GM23248 (cell line): ENCODE measurements around the gene TSPAN4. TPM values are rescaled to one million over a fixed set of nuclear protein-coding genes. Genes with fewer than 3 reads are reported as not detected.

Experiments
- DNase-seq: peaks from one replicate; pipeline ENCODE4 v3.0.0-alpha.2; 2015
- H2AFZ ChIP-seq: fragments of 200-600 bp; sonication (generic); 2 replicates; pipeline ENCODE4 v1.6.1; 2016; ENCODE audit warnings: antibody characterized with exemption
- H3F3A ChIP-seq: fragments of 200-600 bp; sonication (generic); 2 replicates; pipeline ENCODE4 v1.6.1; 2016; ENCODE audit warnings: mild to moderate bottlenecking, antibody characterized with exemption, mixed run types; ENCODE audit not compliant: insufficient read depth
- H3K27ac ChIP-seq: fragments of 200-600 bp; sonication (generic); 2 replicates; pipeline ENCODE4 v1.5.1; 2016; ENCODE audit warnings: mild to moderate bottlenecking
- H3K27me3 ChIP-seq: fragments of 200-600 bp; sonication (generic); replicated peaks from 2 replicates; pipeline ENCODE4 v1.6.1; 2016; ENCODE audit warnings: mild to moderate bottlenecking; ENCODE audit not compliant: insufficient read depth
- H3K36me3 ChIP-seq: fragments of 200-600 bp; sonication (generic); 2 replicates; pipeline ENCODE4 v1.6.1; 2016; ENCODE audit warnings: low read depth, mild to moderate bottlenecking
- H3K4me1 ChIP-seq: fragments of 200-600 bp; sonication (generic); 2 replicates; pipeline ENCODE4 v1.6.1; 2016; ENCODE audit warnings: mild to moderate bottlenecking; ENCODE audit not compliant: insufficient read depth
- H3K4me2 ChIP-seq: fragments of 200-600 bp; sonication (generic); one replicate; pipeline ENCODE4 v1.6.1; 2016; ENCODE audit warnings: mild to moderate bottlenecking; ENCODE audit not compliant: unreplicated experiment
- H3K4me3 ChIP-seq: fragments of 200-600 bp; sonication (generic); 2 replicates; pipeline ENCODE4 v1.5.1; 2016; ENCODE audit warnings: mild to moderate bottlenecking
- H3K79me2 ChIP-seq: fragments of 200-600 bp; sonication (generic); 2 replicates; pipeline ENCODE4 v1.6.1; 2016; ENCODE audit warnings: mild to moderate bottlenecking; ENCODE audit not compliant: insufficient read depth
- H3K9ac ChIP-seq: fragments of 200-600 bp; sonication (generic); 2 replicates; pipeline ENCODE4 v1.6.1; 2016; ENCODE audit warnings: mild to moderate bottlenecking
- H3K9me2 ChIP-seq: fragments of 200-600 bp; sonication (generic); 2 replicates; pipeline ENCODE4 v1.6.1; 2016; ENCODE audit warnings: mixed run types, mild to moderate bottlenecking, moderate library complexity; ENCODE audit not compliant: insufficient read depth
- H3K9me3 ChIP-seq: fragments of 200-600 bp; sonication (generic); one replicate; pipeline ENCODE4 v1.6.1; 2017; ENCODE audit warnings: low read depth
- H4K20me1 ChIP-seq: fragments of 200-600 bp; sonication (generic); 2 replicates; pipeline ENCODE4 v1.6.0; 2016; ENCODE audit not compliant: insufficient read depth
- EZH2 ChIP-seq: fragments of 200-600 bp; sonication (generic); IDR thresholded peaks from 2 replicates; pipeline ENCODE4 v1.6.1; 2018; ENCODE audit warnings: antibody characterized with exemption, mild to moderate bottlenecking; ENCODE audit not compliant: insufficient read depth, poor library complexity, severe bottlenecking
- EZH2phosphoT487 ChIP-seq: fragments of 200-600 bp; sonication (generic); IDR thresholded peaks from 2 replicates; pipeline ENCODE4 v1.6.1; 2018; ENCODE audit warnings: antibody characterized with exemption, moderate library complexity, mild to moderate bottlenecking, low read depth; ENCODE audit not compliant: insufficient read depth
- WGBS, 2 experiments: methylation state at CpG; one replicate each; pipeline ENCODE4 v1.1.6; 2015 to 2017; ENCODE audit warnings: low lambda C conversion rate in 2 of 2, low coverage in 1 of 2; ENCODE audit errors: missing lambda C conversion rate in 2 of 2; 5-methylcytosine and 5-hydroxymethylcytosine counted together
- in situ Hi-C: fragments of 300-500 bp; cut with MboI; formaldehyde crosslinking; loops from 2 replicates; pipeline ENCODE4 v1.15.0; 2020
- polyA plus RNA-seq: library from polyadenylated mRNA; unstranded; fragments of >200 nt; fragmentation: Nextera tagmentation; extraction: Ambion mirVana; gene quantifications from 2 replicates; pipeline ENCODE4 v1.2.1, GENCODE V29; 2016
- total RNA-seq: library from RNA; depleted of rRNA; stranded (reverse); fragments of >200 nt; shearing (Covaris generic); gene quantifications from 2 replicates; pipeline ENCODE4 v1.2.3, GENCODE V29; 2014

TSPAN4 gene
- total and polyA plus RNA-seq, 2 experiments from 2014 or later, result 343 to 393 TPM

GRCh38 chr11:830295-831117, 12.1 kb upstream of the TSPAN4 start:
- Histone ChIP-seq H3K4me2 (peak overlapping the region; percentile 67), H3K79me2 (peaks cover 21% of the 10 kb centered on the region), H3K27ac (no peak overlapping the region), H3K4me3 (peak overlapping the region; percentile 54), H4K20me1 (no peaks in the 10 kb centered on the region), H2AFZ (peak overlapping the region; percentile 24; the same call in 1 of the 2 replicates), H3K4me1 (peaks cover 14% of the 10 kb centered on the region; the same call in 1 of the 2 replicates), H3K36me3 (no peaks in the 10 kb centered on the region), H3K9me3 (no peaks in the 10 kb centered on the region), H3F3A (no peaks in the 10 kb centered on the region), H3K9ac (no peak overlapping the region), H3K9me2 (no peaks in the 10 kb centered on the region), H3K27me3 (peaks cover 7% of the 10 kb centered on the region; the same call in 1 of the 2 replicates)
- 5 to 6% methylated on average over 52 to 71 of the region's 78 CpGs for whole genome bisulfite sequencing, 2 experiments
- in situ Hi-C loops, result no loop called here
- no peak for TF ChIP-seq EZH2
- TF ChIP-seq EZH2phosphoT487, result no peak
- peak; percentile 85 for DNase-seq

- Histone ChIP-seq H4K20me1 (no peaks in the 10 kb centered on the region), H3K9me2 (no peaks in the 10 kb centered on the region), H3K27ac (no peak overlapping the region), H3K27me3 (peaks cover 7% of the 10 kb centered on the region; the same call in 1 of the 2 replicates), H3K4me1 (peaks cover 14% of the 10 kb centered on the region; the same call in 1 of the 2 replicates), H3K9me3 (no peaks in the 10 kb centered on the region), H2AFZ (no peak overlapping the region), H3K79me2 (peaks cover 29% of the 10 kb centered on the region), H3K9ac (no peak overlapping the region), H3K4me3 (no peak overlapping the region), H3K4me2 (no peak overlapping the region), H3F3A (no peaks in the 10 kb centered on the region), H3K36me3 (no peaks in the 10 kb centered on the region)
- peak; percentile 77 for DNase-seq
- 54 to 58% methylated on average over 30 to 31 of the region's 31 CpGs for WGBS, 2 experiments
- TF ChIP-seq EZH2phosphoT487, result no peak
- no peak for TF ChIP-seq EZH2
- in situ Hi-C loops, result no loop called here
These were observed 11.4 kb upstream of the TSPAN4 start for GRCh38 chr11:831118-831864.

GRCh38 chr11:831961-832528, 10.6 kb upstream of the TSPAN4 start:
- H3K9me3 ChIP-seq, result no peaks in the 10 kb centered on the region
- 66 to 68% methylated on average over 20 to 23 of the region's 23 CpGs for WGBS, 2 experiments
- H2AFZ ChIP-seq, result peak overlapping the region; percentile 43; the same call in 1 of the 2 replicates
- in situ Hi-C loops, result no loop called here
- H3K27ac ChIP-seq, result peak overlapping the region; percentile 20; the same call in 1 of the 2 replicates
- peaks cover 14% of the 10 kb centered on the region; the same call in 1 of the 2 replicates for H3K4me1 ChIP-seq
- peak overlapping the region; percentile 73 for H3K4me2 ChIP-seq
- TF ChIP-seq EZH2phosphoT487 (no peak), EZH2 (no peak)
- H3K36me3 ChIP-seq, result no peaks in the 10 kb centered on the region
- no peaks in the 10 kb centered on the region for H3K9me2 ChIP-seq
- DNase-seq, result no peak
- 0 out of 2 replicates have a peak, but pooled peaks cover 1% of the 10 kb centered on the region for H3K27me3 ChIP-seq
- peak overlapping the region; percentile 97 for H3K9ac ChIP-seq
- H4K20me1 ChIP-seq, result no peaks in the 10 kb centered on the region
- peaks cover 7% of the 10 kb centered on the region; the same call in 1 of the 2 replicates for H3F3A ChIP-seq
- peak overlapping the region; percentile 92 for H3K4me3 ChIP-seq
- H3K79me2 ChIP-seq, result peaks cover 36% of the 10 kb centered on the region
